ENCODE results near the gene NFAT5. TPM values are rescaled to one million over a fixed set of nuclear protein-coding genes. Genes with fewer than 3 reads are reported as not detected.

NFAT5 gene
- total RNA-seq, 2 donors from 2014 or later: 18.4 to 30.2 TPM

- no peak for DNase-seq
- H3K27me3 ChIP-seq: no peaks in the 10 kb centered on the region
- peak overlapping the region in 1 of 2 donors; percentile 32 for H3K9ac ChIP-seq (ENCODE audit: low read depth in 2 of 2, low read length in 2 of 2)
- H3K4me3 ChIP-seq: no peak overlapping the region
- peaks cover 6% of the 10 kb centered on the region for H3K4me1 ChIP-seq
- intact Hi-C loops (cut with DNase I): no loop called here
- no peaks in the 10 kb centered on the region for H3K9me3 ChIP-seq
- H3K36me3 ChIP-seq: no peaks in the 10 kb centered on the region
- H3K27ac ChIP-seq: peak overlapping the region; percentile 13
- no peak for TF ChIP-seq CTCF (IDR thresholded peaks at IDR 0.05)
Measured at GRCh38 chr16:69522732-69523404, 42.9 kb upstream of the NFAT5 start.

- Histone ChIP-seq H3K4me1 (peaks cover 6% of the 10 kb centered on the region), H3K27ac (peak overlapping the region; percentile 13), H3K4me3 (no peak overlapping the region), H3K9ac (ENCODE audit: low read depth in 2 of 2, low read length in 2 of 2) (peak overlapping the region in 1 of 2 donors; percentile 32), H3K9me3 (no peaks in the 10 kb centered on the region), H3K27me3 (no peaks in the 10 kb centered on the region), H3K36me3 (no peaks in the 10 kb centered on the region)
- intact Hi-C loops (cut with DNase I): no loop called here
- no peak for TF ChIP-seq CTCF (IDR thresholded peaks at IDR 0.05)
- DNase-seq: peak; percentile 88
Measured at GRCh38 chr16:69523566-69524305, 42.0 kb upstream of the NFAT5 start.

- TF ChIP-seq CTCF (IDR thresholded peaks at IDR 0.05): no peak
- Histone ChIP-seq H3K27ac (no peak overlapping the region), H3K9me3 (no peaks in the 10 kb centered on the region), H3K9ac (ENCODE audit: low read depth in 2 of 2, low read length in 2 of 2) (no peak overlapping the region), H3K36me3 (no peaks in the 10 kb centered on the region), H3K27me3 (no peaks in the 10 kb centered on the region), H3K4me1 (peaks cover 9% of the 10 kb centered on the region), H3K4me3 (no peak overlapping the region)
- intact Hi-C loops (cut with DNase I): no loop called here
- no peak for DNase-seq
Measured at GRCh38 chr16:69526831-69527655, 38.7 kb upstream of the NFAT5 start.

- H3K9me3 ChIP-seq: no peaks in the 10 kb centered on the region
- DNase-seq: no peak
- no peaks in the 10 kb centered on the region for H3K27me3 ChIP-seq
- H3K27ac ChIP-seq: no peak overlapping the region
- peaks cover 3% of the 10 kb centered on the region for H3K4me1 ChIP-seq
- no peaks in the 10 kb centered on the region for H3K36me3 ChIP-seq
- intact Hi-C loops (cut with DNase I): no loop called here
- H3K9ac ChIP-seq (ENCODE audit: low read depth in 2 of 2, low read length in 2 of 2): no peak overlapping the region
- no peak overlapping the region for H3K4me3 ChIP-seq
- TF ChIP-seq CTCF (IDR thresholded peaks at IDR 0.05): no peak
Measured at GRCh38 chr16:69531988-69532387, 33.8 kb upstream of the NFAT5 start.

GRCh38 chr16:69532641-69533455 is 32.9 kb upstream of the NFAT5 start:
- DNase-seq: no peak

More at GRCh38 chr16:69532641-69533455, 32.9 kb upstream of the NFAT5 start:
- TF ChIP-seq CTCF (IDR thresholded peaks at IDR 0.05): no peak
- peaks cover 3% of the 10 kb centered on the region for H3K4me1 ChIP-seq
- H3K27ac ChIP-seq: no peak overlapping the region
- H3K9me3 ChIP-seq: no peaks in the 10 kb centered on the region
- no peak overlapping the region for H3K4me3 ChIP-seq
- intact Hi-C loops (cut with DNase I): no loop called here
- H3K27me3 ChIP-seq: no peaks in the 10 kb centered on the region
- H3K36me3 ChIP-seq: no peaks in the 10 kb centered on the region
- no peak overlapping the region for H3K9ac ChIP-seq (ENCODE audit: low read depth in 2 of 2, low read length in 2 of 2)

All from colonic mucosa (tissue), 4 donors.